GM12801 (cell line): ENCODE data around the gene PHOX2B.

Source experiments
- CTCF ChIP-seq: IDR thresholded peaks from one replicate; pipeline ENCODE4 v1.5.1; 2011; ENCODE audit warnings: control low read depth; ENCODE audit not compliant: insufficient read length; ENCODE audit errors: extremely low read depth

The PHOX2B gene

GRCh38 chr4:41728573-41728913 is 20.0 kb downstream of the PHOX2B start:
- no peak for TF ChIP-seq CTCF

GRCh38 chr4:41727861-41728572 is 20.5 kb downstream of the PHOX2B start:
- TF ChIP-seq CTCF = no peak

GRCh38 chr4:41725254-41725653 is 23.3 kb downstream of the PHOX2B start:
- no peak for TF ChIP-seq CTCF

- TF ChIP-seq CTCF = no peak
These were observed 25.2 kb downstream of the PHOX2B start for GRCh38 chr4:41723286-41723685.

DNA sequence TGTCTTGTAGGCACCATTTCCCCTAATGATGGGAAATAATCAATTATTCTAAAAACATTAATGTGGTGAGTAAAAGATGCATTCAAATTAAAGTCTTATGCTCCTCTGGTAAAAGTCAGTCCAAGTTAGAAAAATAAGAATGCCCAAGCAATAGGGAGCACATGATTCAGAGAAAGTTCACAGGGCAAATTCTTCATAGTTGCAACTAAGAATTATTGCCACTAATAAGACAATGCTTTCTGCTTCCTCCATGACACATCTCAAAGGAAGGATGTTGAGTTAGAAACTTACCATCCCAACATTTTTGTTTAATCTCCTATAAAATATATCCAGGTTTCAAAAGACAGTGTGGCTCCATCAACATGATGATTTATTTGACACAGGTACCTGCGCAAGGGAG is 26.3 kb downstream of the PHOX2B start:
- TF ChIP-seq CTCF = no peak

DNA sequence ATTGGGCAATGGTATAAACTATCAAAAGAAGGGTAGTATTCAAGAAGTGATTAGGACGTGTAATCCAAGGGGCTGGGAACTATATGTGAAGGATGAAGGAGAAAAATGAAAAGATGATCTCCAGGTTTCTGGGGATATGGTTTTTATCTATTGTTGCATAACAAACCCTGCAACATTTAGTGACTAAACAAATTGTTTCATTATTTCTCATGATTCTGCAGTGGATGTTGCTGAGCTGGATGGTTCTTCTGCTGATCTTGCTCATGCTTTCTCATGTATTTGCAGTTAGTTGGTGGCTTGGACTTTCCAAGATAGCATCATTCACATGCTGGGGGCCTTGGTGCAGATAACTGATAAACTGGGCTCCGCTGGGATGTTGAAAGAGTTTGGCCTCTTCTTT is 29.1 kb downstream of the PHOX2B start:
- no peak for TF ChIP-seq CTCF

- TF ChIP-seq CTCF = no peak
These were observed 29.6 kb downstream of the PHOX2B start for GRCh38 chr4:41718907-41719306.
